H1 (cell line): ENCODE measurements around the gene RBL1. TPM values are rescaled to one million over a fixed set of nuclear protein-coding genes. Genes with fewer than 3 reads are reported as not detected.

Experiments used
- BACH1 ChIP-seq: IDR thresholded peaks from 2 replicates; pipeline ENCODE4 v1.6.1; 2012; ENCODE audit warnings: low read length, improper control_type of control experiment
- HDAC2 ChIP-seq, 2 experiments: fragments of 300-600 bp in 1 of 2; sonication (generic) in 1 of 2; IDR thresholded peaks; 2 replicates each; pipeline ENCODE4 v1.6.1; 2011 to 2012; ENCODE audit warnings: low read depth in 2 of 2, low read length in 2 of 2, mild to moderate bottlenecking in 2 of 2, moderate library complexity in 2 of 2, borderline replicate concordance in 1 of 2, inconsistent platforms in 1 of 2
- polyA plus RNA-seq, 7 experiments: library from polyadenylated mRNA; depleted of rRNA in 3 of 7; stranded (reverse) in 5 of 7; unstranded in 2 of 7; fragments of >200 nt in 5 of 7; fragments of 200-250 nt in 2 of 7; gene quantifications; 1 replicate in 5 of 7; 2 replicates in 1 of 7; 4 replicates in 1 of 7; pipeline versions ENCODE4 v1.2.1 to v1.2.3, GENCODE V29; 2011 to 2013; ENCODE audit warnings: missing spikeins in 2 of 7, mixed read lengths in 2 of 7
- total RNA-seq: library from RNA; stranded (reverse); fragmentation: NEBNext Ultra II Directional; extraction: Animal tissue kit (Norgen Biotek cat#: 25700); gene quantifications from 2 replicates; pipeline ENCODE4 v1.2.1, GENCODE V29; 2021

Gene RBL1
- total and polyA plus RNA-seq, 2 of the 8 experiments (the other 6 are each of a cell fraction or from before 2014, with no cell fraction given): 3.2 to 12.3 TPM

GRCh38 chr20:37077009-37077408 is 18.8 kb downstream of the RBL1 start (continued):
- no peak for TF ChIP-seq HDAC2 (IDR thresholded peaks at IDR 0.05; ENCODE audit: borderline replicate concordance in 1 of 2, low read depth in 2 of 2, low read length in 2 of 2)
- no peak for TF ChIP-seq BACH1
